Endothelial cell of umbilical vein (primary cell): Measurements from ENCODE around the gene VSTM4. TPM values are rescaled to one million over a fixed set of nuclear protein-coding genes. Genes with fewer than 3 reads are reported as not detected.

Experiments used
- BruUV-seq: library from RNA; stranded (reverse); fragments of 400-500 nt; replicated peaks from 2 replicates; lab custom pipeline; 2021; lab: Mats Ljungman, UMichigan
- CTCF ChIA-PET: fragments of 300-600, 350-600 bp; sonication (Branson Sonifier 250); formaldehyde crosslinking; loops from one replicate; lab custom pipeline; 2021; ENCODE audit warnings: antibody characterized with exemption, inconsistent platforms; lab: Charles Lee
- POLR2A ChIA-PET: fragments of 300-600, 350-600 bp; sonication (Branson Sonifier 250); formaldehyde crosslinking; loops from one replicate; lab custom pipeline; 2021; ENCODE audit warnings: antibody characterized with exemption, inconsistent platforms; lab: Charles Lee
- DNase-seq: peaks from one replicate; pipeline ENCODE4 v3.0.0-alpha.2; 2011; ENCODE audit warnings: low read depth, low spot score
- FAIRE-seq: peaks from 2 replicates; lab custom pipeline; 2011; peaks lifted over from hg19 to GRCh38; lab: Jason Lieb, UNC
- H2AFZ ChIP-seq: 2 replicates; pipeline ENCODE4 v1.6.0; 2012; ENCODE audit warnings: low read depth, low read length, control low read depth, inconsistent platforms
- H3K27ac ChIP-seq: 2 replicates; pipeline ENCODE4 v1.5.1; 2011; ENCODE audit warnings: low read depth, mild to moderate bottlenecking, control low read depth, low read length, moderate library complexity; ENCODE audit not compliant: insufficient read depth
- H3K27me3 ChIP-seq, 2 experiments: 2 replicates each; pipeline versions ENCODE4 v1.6.0 to v1.6.1; 2011; ENCODE audit warnings: low read length in 2 of 2, mixed read lengths in 1 of 2; ENCODE audit not compliant: control insufficient read depth in 2 of 2, insufficient read depth in 2 of 2
- H3K36me3 ChIP-seq, 2 experiments: 2 replicates in 1 of 2; 3 replicates in 1 of 2; pipeline ENCODE4 v1.5.1; 2011; ENCODE audit warnings: low read length in 2 of 2, mild to moderate bottlenecking in 1 of 2, moderate library complexity in 1 of 2; ENCODE audit not compliant: control insufficient read depth in 2 of 2, insufficient read depth in 2 of 2; ENCODE audit errors: extremely low read depth in 1 of 2
- H3K4me1 ChIP-seq: 3 replicates; pipeline ENCODE4 v1.5.1; 2011; ENCODE audit warnings: mild to moderate bottlenecking, low read length; ENCODE audit not compliant: control insufficient read depth, insufficient read depth; ENCODE audit errors: extremely low read depth
- H3K4me2 ChIP-seq: 2 replicates; pipeline ENCODE4 v1.6.1; 2011; ENCODE audit warnings: low read length, control low read depth, mixed read lengths; ENCODE audit not compliant: insufficient read depth
- H3K4me3 ChIP-seq, 3 experiments: fragments of 200-600 bp in 1 of 3; sonication (generic), shearing (Covaris generic) in 1 of 3; replicated peaks in 1 of 3; 2 replicates each; pipeline ENCODE4 v1.5.1; 2011 to 2016; ENCODE audit warnings: control low read depth in 3 of 3, low read length in 3 of 3, mild to moderate bottlenecking in 2 of 3, inconsistent platforms in 1 of 3, low read depth in 1 of 3, moderate library complexity in 1 of 3; ENCODE audit not compliant: insufficient read depth in 1 of 3
- H3K79me2 ChIP-seq: 2 replicates; pipeline ENCODE4 v1.6.0; 2012; ENCODE audit warnings: low read length, inconsistent platforms; ENCODE audit not compliant: control insufficient read depth, insufficient read depth
- H3K9ac ChIP-seq: replicated peaks from 2 replicates; pipeline ENCODE3; 2011; ENCODE audit warnings: low read length, control low read depth; ENCODE audit not compliant: insufficient read depth; ENCODE audit errors: extremely low read depth
- H3K9me1 ChIP-seq: replicated peaks from 3 replicates; pipeline ENCODE4 v1.6.0; 2011; ENCODE audit warnings: mild to moderate bottlenecking, low read length; ENCODE audit not compliant: control insufficient read depth, insufficient read depth; ENCODE audit errors: extremely low read depth
- H3K9me3 ChIP-seq: replicated peaks from 2 replicates; pipeline ENCODE4 v1.5.1; 2012; ENCODE audit warnings: low read length, inconsistent platforms; ENCODE audit not compliant: control insufficient read depth, insufficient read depth
- H4K20me1 ChIP-seq: replicated peaks from 2 replicates; pipeline ENCODE3; 2011; ENCODE audit warnings: mild to moderate bottlenecking, low read length; ENCODE audit not compliant: control insufficient read depth, insufficient read depth; ENCODE audit errors: extremely low read depth
- EZH2 ChIP-seq: IDR thresholded peaks from 2 replicates; pipeline ENCODE4 v1.6.1; 2012; ENCODE audit warnings: borderline replicate concordance, low read depth, mild to moderate bottlenecking, moderate library complexity, low read length, inconsistent platforms; ENCODE audit not compliant: severe bottlenecking
- FOS ChIP-seq: IDR thresholded peaks from 2 replicates; pipeline ENCODE4 v1.6.1; 2011; ENCODE audit warnings: mild to moderate bottlenecking, low read length, moderate library complexity, borderline replicate concordance; ENCODE audit not compliant: insufficient read depth
- GATA2 ChIP-seq: IDR thresholded peaks from 2 replicates; pipeline ENCODE4 v1.7.0; 2011; ENCODE audit warnings: low read depth, mild to moderate bottlenecking, moderate library complexity, mixed read lengths, low read length; ENCODE audit not compliant: insufficient read length, insufficient read depth
- JUN ChIP-seq: IDR thresholded peaks from 2 replicates; pipeline ENCODE4 v1.6.1; 2011; ENCODE audit warnings: borderline replicate concordance, low read depth; ENCODE audit not compliant: insufficient read length, insufficient read depth
- MYC ChIP-seq: IDR thresholded peaks from one replicate; pipeline ENCODE4 v1.6.1; 2011; ENCODE audit warnings: mild to moderate bottlenecking, low read depth, low read length
- POLR2A ChIP-seq: IDR thresholded peaks from 2 replicates; pipeline ENCODE4 v1.6.1; 2012; ENCODE audit warnings: low read depth, mild to moderate bottlenecking, control low read depth, low read length
- POLR2AphosphoS5 ChIP-seq: IDR thresholded peaks from 2 replicates; pipeline ENCODE4 v1.6.1; 2012; ENCODE audit warnings: low read depth, mild to moderate bottlenecking, control low read depth, low read length, moderate library complexity; ENCODE audit not compliant: insufficient read depth
- dilution Hi-C: fragments of 300-500 bp; cut with MboI; formaldehyde crosslinking; loops from one replicate; pipeline ENCODE4 v1.15.0; 2019; ENCODE audit warnings: low sequenced_read_pairs; ENCODE audit not compliant: extremely low pct_ligation_motif_present
- intact Hi-C: fragments of 100-400 bp; cut with micrococcal nuclease; formaldehyde crosslinking; loops from one replicate; pipeline ENCODE4 v1.10.0; 2022
- polyA plus RNA-seq, 4 experiments: library from polyadenylated mRNA; depleted of rRNA in 3 of 4; stranded (reverse) in 3 of 4; unstranded in 1 of 4; fragments of >200 nt; gene quantifications; 2 replicates each; pipeline versions ENCODE4 v1.2.1 to v1.2.3, GENCODE V29; 2011 to 2012; ENCODE audit warnings: missing spikeins in 1 of 4
- total RNA-seq: library from RNA; stranded (reverse); gene quantifications from 2 replicates; pipeline ENCODE4 v1.2.3, GENCODE V29; 2021
- TF ChIP-seq, protein P1 (sequence below), 2 donors: IDR thresholded peaks; 1 replicate in 1 of 2; 2 replicates in 1 of 2; pipeline ENCODE4 v1.5.1; 2011; ENCODE audit warnings: low read length in 2 of 2, mild to moderate bottlenecking in 2 of 2, moderate library complexity in 2 of 2, control low read depth in 1 of 2, inconsistent platforms in 1 of 2, low read depth in 1 of 2; ENCODE audit not compliant: insufficient read depth in 1 of 2; ENCODE audit errors: extremely low read depth in 1 of 2
- TF ChIP-seq, protein P2 (sequence below): IDR thresholded peaks from 2 replicates; pipeline ENCODE4 v1.6.1; 2011; ENCODE audit not compliant: insufficient read depth, insufficient read length

The VSTM4 gene
- total and polyA plus RNA-seq, 2 donors (not counting 3 experiments of a cell fraction or from before 2014, with no cell fraction given), result 0.07 TPM

DNA sequence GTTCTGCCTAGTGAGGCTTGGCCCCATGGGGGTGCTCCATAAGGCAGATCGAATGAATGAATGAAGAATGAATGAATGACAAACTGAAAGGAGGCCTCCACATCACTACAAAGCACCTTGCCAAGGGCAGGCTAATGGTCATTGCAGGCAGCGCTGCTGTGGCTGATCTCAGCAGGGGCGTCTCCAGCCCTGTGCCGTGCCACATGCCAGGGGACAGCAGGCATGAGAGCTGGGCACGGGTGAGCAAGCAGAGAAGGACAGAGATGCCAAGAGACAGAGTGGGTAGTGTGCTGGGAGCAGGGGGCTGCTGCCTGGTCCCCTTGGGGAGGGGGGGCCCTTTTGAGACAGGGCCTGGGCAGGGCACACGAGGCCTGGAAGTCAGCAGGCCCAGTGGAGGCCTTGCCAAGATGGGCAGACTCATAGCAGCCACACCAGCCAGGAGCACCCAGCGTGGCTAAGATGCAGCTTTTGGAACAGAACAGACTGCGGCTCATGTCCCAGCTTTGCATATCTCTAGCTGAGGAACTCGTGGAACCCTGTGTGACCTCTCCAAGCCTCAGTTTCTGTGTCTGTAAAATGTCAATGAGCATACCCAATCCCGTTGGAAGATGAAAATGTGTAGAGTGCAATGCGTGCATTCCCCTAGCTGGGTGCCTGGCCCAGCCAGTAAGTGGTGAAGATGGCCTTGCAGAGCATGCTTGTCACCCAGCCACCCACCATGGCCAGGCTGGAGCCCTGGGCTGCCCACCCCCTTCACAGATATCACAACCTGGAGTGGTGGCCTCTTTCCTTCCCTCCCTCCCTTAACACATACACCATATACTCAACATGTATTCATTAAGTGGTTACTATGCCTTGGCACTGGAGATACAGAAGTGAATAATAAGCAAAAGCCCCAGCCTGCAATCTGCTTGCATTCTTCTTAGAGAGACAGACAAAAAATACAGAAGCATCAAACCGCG, 114.6 kb downstream of the VSTM4 start:
- ChIA-PET POLR2A (no interaction called here), CTCF (no interaction called here)
- Histone ChIP-seq H3K27me3 (no peaks in the 10 kb centered on the region), H3K9me3 (no peaks in the 10 kb centered on the region), H3K4me3 (no peak overlapping the region), H3K9ac (no peak overlapping the region), H3K79me2 (no peaks in the 10 kb centered on the region), H4K20me1 (no peaks in the 10 kb centered on the region), H2AFZ (no peak overlapping the region), H3K4me1 (no peaks in the 10 kb centered on the region), H3K27ac (no peak overlapping the region), H3K9me1 (no peaks in the 10 kb centered on the region), H3K4me2 (no peak overlapping the region), H3K36me3 (no peaks in the 10 kb centered on the region)
- intact Hi-C loops, result no loop called here
- dilution Hi-C loops, result no loop called here
- DNase-seq (no peak), FAIRE-seq (no peak)
- no TSS peak for BruUV-seq
- no peak for TF ChIP-seq JUN
- no peak for TF ChIP-seq POLR2A
- TF ChIP-seq FOS, result no peak
- no peak for TF ChIP-seq POLR2AphosphoS5
- TF ChIP-seq, protein P1, sequence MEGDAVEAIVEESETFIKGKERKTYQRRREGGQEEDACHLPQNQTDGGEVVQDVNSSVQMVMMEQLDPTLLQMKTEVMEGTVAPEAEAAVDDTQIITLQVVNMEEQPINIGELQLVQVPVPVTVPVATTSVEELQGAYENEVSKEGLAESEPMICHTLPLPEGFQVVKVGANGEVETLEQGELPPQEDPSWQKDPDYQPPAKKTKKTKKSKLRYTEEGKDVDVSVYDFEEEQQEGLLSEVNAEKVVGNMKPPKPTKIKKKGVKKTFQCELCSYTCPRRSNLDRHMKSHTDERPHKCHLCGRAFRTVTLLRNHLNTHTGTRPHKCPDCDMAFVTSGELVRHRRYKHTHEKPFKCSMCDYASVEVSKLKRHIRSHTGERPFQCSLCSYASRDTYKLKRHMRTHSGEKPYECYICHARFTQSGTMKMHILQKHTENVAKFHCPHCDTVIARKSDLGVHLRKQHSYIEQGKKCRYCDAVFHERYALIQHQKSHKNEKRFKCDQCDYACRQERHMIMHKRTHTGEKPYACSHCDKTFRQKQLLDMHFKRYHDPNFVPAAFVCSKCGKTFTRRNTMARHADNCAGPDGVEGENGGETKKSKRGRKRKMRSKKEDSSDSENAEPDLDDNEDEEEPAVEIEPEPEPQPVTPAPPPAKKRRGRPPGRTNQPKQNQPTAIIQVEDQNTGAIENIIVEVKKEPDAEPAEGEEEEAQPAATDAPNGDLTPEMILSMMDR (IDR thresholded peaks at IDR 0.05; ENCODE audit: extremely low read depth in 1 of 2, insufficient read depth in 1 of 2, low read depth in 1 of 2, low read length in 2 of 2), result no peak
- TF ChIP-seq, protein P2, sequence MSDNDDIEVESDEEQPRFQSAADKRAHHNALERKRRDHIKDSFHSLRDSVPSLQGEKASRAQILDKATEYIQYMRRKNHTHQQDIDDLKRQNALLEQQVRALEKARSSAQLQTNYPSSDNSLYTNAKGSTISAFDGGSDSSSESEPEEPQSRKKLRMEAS, result no peak
- TF ChIP-seq GATA2, result no peak
- TF ChIP-seq EZH2, result no peak
- no peak for TF ChIP-seq MYC
